CD14-positive monocyte (primary cell): ENCODE data around the gene TRA2A. TPM values are rescaled to one million over a fixed set of nuclear protein-coding genes. Genes with fewer than 3 reads are reported as not detected.

ENCODE experiments used
- DNase-seq, 3 donors: peaks; one replicate each; pipeline ENCODE4 v3.0.0-alpha.2; 2011 to 2022
- H2AFZ ChIP-seq: 2 replicates; pipeline ENCODE4 v1.6.0; 2012; ENCODE audit warnings: mild to moderate bottlenecking, low read depth, low read length, inconsistent platforms; ENCODE audit not compliant: insufficient read depth, poor library complexity, severe bottlenecking
- H3K27ac ChIP-seq, 2 donors: 1 replicate in 1 of 2; 2 replicates in 1 of 2; pipeline ENCODE4 v1.5.1; 2012 to 2013; ENCODE audit warnings: low read length in 2 of 2, control low read depth in 1 of 2, inconsistent platforms in 1 of 2, low read depth in 1 of 2, mild to moderate bottlenecking in 1 of 2
- H3K27me3 ChIP-seq, 2 donors: one replicate each; pipeline versions ENCODE4 v1.6.0 to v1.6.1; 2011 to 2013; ENCODE audit warnings: low read length in 2 of 2; ENCODE audit not compliant: control insufficient read depth in 2 of 2, insufficient read depth in 2 of 2
- H3K36me3 ChIP-seq, 2 donors: replicated peaks in 1 of 2; 1 replicate in 1 of 2; 2 replicates in 1 of 2; pipeline versions ENCODE4 v1.5.1 to v1.6.1; 2012 to 2013; ENCODE audit warnings: low read length in 2 of 2, control low read depth in 1 of 2, inconsistent platforms in 1 of 2, mild to moderate bottlenecking in 1 of 2; ENCODE audit not compliant: insufficient read depth in 2 of 2, control insufficient read depth in 1 of 2
- H3K4me1 ChIP-seq, 2 donors: 1 replicate in 1 of 2; 2 replicates in 1 of 2; pipeline versions ENCODE4 v1.5.1 to v1.6.1; 2012 to 2013; ENCODE audit warnings: low read length in 2 of 2, control low read depth in 1 of 2, inconsistent platforms in 1 of 2, mild to moderate bottlenecking in 1 of 2, moderate library complexity in 1 of 2; ENCODE audit not compliant: insufficient read depth in 2 of 2, control insufficient read depth in 1 of 2
- H3K4me2 ChIP-seq: replicated peaks from 2 replicates; pipeline ENCODE3; 2012; ENCODE audit warnings: low read length, moderate library complexity, mild to moderate bottlenecking; ENCODE audit not compliant: poor library complexity, severe bottlenecking; ENCODE audit errors: extremely low read depth
- H3K4me3 ChIP-seq, 3 experiments: fragments of 200-600 bp in 1 of 3; sonication (generic) in 1 of 3; replicated peaks in 1 of 3; 1 replicate in 2 of 3; 2 replicates in 1 of 3; pipeline ENCODE4 v1.5.1; 2011 to 2013; ENCODE audit warnings: low read length in 3 of 3, mild to moderate bottlenecking in 3 of 3, control low read depth in 2 of 3, low read depth in 2 of 3, inconsistent platforms in 1 of 3, moderate library complexity in 1 of 3
- H3K79me2 ChIP-seq: 2 replicates; pipeline ENCODE4 v1.6.0; 2012; ENCODE audit warnings: mild to moderate bottlenecking, control low read depth, inconsistent platforms, low read length, moderate library complexity; ENCODE audit not compliant: insufficient read depth
- H3K9ac ChIP-seq: 2 replicates; pipeline ENCODE4 v1.6.0; 2017; ENCODE audit warnings: low read length, mild to moderate bottlenecking; ENCODE audit not compliant: insufficient read depth, poor library complexity, severe bottlenecking
- H3K9me3 ChIP-seq, 2 donors: replicated peaks in 1 of 2; 1 replicate in 1 of 2; 2 replicates in 1 of 2; pipeline versions ENCODE4 v1.5.1 to v1.6.1; 2012 to 2013; ENCODE audit warnings: low read length in 2 of 2, control low read depth in 1 of 2; ENCODE audit not compliant: control insufficient read depth in 1 of 2, insufficient read depth in 1 of 2
- H4K20me1 ChIP-seq: 2 replicates; pipeline ENCODE4 v1.6.0; 2012; ENCODE audit warnings: mild to moderate bottlenecking, low read length, control low read depth, moderate library complexity; ENCODE audit not compliant: insufficient read depth
- H3K27ac Mint-ChIP-seq, 7 donors: one replicate each; pipeline ENCODE4 v1.8.0; 2020; ENCODE audit warnings: mild to moderate bottlenecking in 7 of 7, mixed read lengths in 7 of 7, moderate library complexity in 6 of 7, inconsistent platforms in 2 of 7
- H3K27me3 Mint-ChIP-seq, 3 donors: one replicate each; pipeline ENCODE4 v1.8.0; 2021 to 2022; ENCODE audit warnings: low read depth in 3 of 3, mild to moderate bottlenecking in 3 of 3, mixed read lengths in 3 of 3, moderate library complexity in 3 of 3, inconsistent platforms in 1 of 3
- H3K36me3 Mint-ChIP-seq, 2 donors: one replicate each; pipeline ENCODE4 v1.8.0; 2020; ENCODE audit warnings: mixed read lengths in 2 of 2, inconsistent platforms in 1 of 2, mild to moderate bottlenecking in 1 of 2
- H3K4me1 Mint-ChIP-seq: one replicate; pipeline ENCODE4 v1.8.0; 2020; ENCODE audit warnings: mild to moderate bottlenecking, mixed read lengths
- H3K4me3 Mint-ChIP-seq, 2 donors: one replicate each; pipeline ENCODE4 v1.8.0; 2020; ENCODE audit warnings: mild to moderate bottlenecking in 2 of 2, mixed read lengths in 2 of 2, moderate library complexity in 1 of 2
- H3K9me3 Mint-ChIP-seq, 7 donors: one replicate each; pipeline ENCODE4 v1.8.0; 2020 to 2022; ENCODE audit warnings: mixed read lengths in 7 of 7, mild to moderate bottlenecking in 6 of 7, moderate library complexity in 6 of 7, inconsistent platforms in 2 of 7
- WGBS: methylation state at CpG from one replicate; pipeline ENCODE4 v1.1.5; 2013; ENCODE audit warnings: missing lambda C conversion rate; ENCODE audit not compliant: insufficient coverage; 5-methylcytosine and 5-hydroxymethylcytosine counted together
- intact Hi-C, 2 donors: fragments of 100-400 bp; cut with micrococcal nuclease; formaldehyde crosslinking; loops; one replicate each; pipeline versions ENCODE4 v1.15.0 to v1.15.1; 2023
- polyA plus RNA-seq, 3 donors: library from polyadenylated mRNA; depleted of rRNA in 1 of 3; unstranded in 2 of 3; stranded (reverse) in 1 of 3; fragments of 300-500 nt in 2 of 3; fragments of >200 nt in 1 of 3; fragmentation: Illumina TruSeq in 2 of 3; gene quantifications; 1 replicate in 2 of 3; 2 replicates in 1 of 3; pipeline ENCODE4 v1.2.3, GENCODE V29; 2012 to 2021
- TF ChIP-seq, protein P1 (sequence below): fragments of 200-600 bp; IDR thresholded peaks from one replicate; pipeline ENCODE4 v1.8.0; 2022; ENCODE audit warnings: antibody characterized with exemption, mild to moderate bottlenecking

TRA2A gene
- polyA plus RNA-seq, 3 donors = 31.2 to 92.8 (median 46.6) TPM

DNA sequence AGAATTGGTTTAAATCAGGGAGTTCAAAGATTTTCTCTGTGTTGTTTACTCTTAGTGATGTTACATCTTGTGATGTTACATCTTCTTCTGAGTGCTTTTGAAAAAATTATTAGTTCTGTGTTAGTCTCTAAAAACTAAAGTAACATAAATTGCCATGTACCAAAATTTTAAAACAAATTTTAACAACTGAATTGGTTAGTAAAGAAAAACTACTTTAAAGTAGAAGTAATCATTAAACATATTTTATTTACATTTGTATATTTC is 56.3 kb downstream of the TRA2A start:
- no peak for DNase-seq
- Mint-ChIP-seq H3K27ac (no peak overlapping the region), H3K4me1 (peaks cover 27% of the 10 kb centered on the region), H3K36me3 (peaks cover 4 to 16% of the 10 kb centered on the region in 2 donors), H3K9me3 (peaks cover 0 to 31% (median 19%) of the 10 kb centered on the region in 7 donors), H3K27me3 (peaks cover 71 to 83% (median 77%) of the 10 kb centered on the region in 3 donors), H3K4me3 (peak overlapping the region in 1 of 2 donors; percentile 90)
- H3K36me3 ChIP-seq = no peaks in the 10 kb centered on the region
- H2AFZ ChIP-seq = no peak overlapping the region
- TF ChIP-seq, protein P1, sequence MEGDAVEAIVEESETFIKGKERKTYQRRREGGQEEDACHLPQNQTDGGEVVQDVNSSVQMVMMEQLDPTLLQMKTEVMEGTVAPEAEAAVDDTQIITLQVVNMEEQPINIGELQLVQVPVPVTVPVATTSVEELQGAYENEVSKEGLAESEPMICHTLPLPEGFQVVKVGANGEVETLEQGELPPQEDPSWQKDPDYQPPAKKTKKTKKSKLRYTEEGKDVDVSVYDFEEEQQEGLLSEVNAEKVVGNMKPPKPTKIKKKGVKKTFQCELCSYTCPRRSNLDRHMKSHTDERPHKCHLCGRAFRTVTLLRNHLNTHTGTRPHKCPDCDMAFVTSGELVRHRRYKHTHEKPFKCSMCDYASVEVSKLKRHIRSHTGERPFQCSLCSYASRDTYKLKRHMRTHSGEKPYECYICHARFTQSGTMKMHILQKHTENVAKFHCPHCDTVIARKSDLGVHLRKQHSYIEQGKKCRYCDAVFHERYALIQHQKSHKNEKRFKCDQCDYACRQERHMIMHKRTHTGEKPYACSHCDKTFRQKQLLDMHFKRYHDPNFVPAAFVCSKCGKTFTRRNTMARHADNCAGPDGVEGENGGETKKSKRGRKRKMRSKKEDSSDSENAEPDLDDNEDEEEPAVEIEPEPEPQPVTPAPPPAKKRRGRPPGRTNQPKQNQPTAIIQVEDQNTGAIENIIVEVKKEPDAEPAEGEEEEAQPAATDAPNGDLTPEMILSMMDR = no peak
- H4K20me1 ChIP-seq = no peaks in the 10 kb centered on the region
- peaks cover 74 to 91% of the 10 kb centered on the region in 2 donors for H3K27me3 ChIP-seq
- no peak overlapping the region for H3K4me2 ChIP-seq
- no peak overlapping the region for H3K9ac ChIP-seq
- no peak overlapping the region for H3K4me3 ChIP-seq
- H3K79me2 ChIP-seq = no peaks in the 10 kb centered on the region
- H3K27ac ChIP-seq = no peak overlapping the region
- intact Hi-C loops = loop anchor here in 1 of 2 donors (10.0 kb wide), 1 partner anchor 59 kb away; the partner anchor contains the start of gene TRA2A
- peaks cover 0 to 13% of the 10 kb centered on the region in 2 donors for H3K9me3 ChIP-seq
- H3K4me1 ChIP-seq = peaks cover 26 to 33% of the 10 kb centered on the region in 2 donors

DNA sequence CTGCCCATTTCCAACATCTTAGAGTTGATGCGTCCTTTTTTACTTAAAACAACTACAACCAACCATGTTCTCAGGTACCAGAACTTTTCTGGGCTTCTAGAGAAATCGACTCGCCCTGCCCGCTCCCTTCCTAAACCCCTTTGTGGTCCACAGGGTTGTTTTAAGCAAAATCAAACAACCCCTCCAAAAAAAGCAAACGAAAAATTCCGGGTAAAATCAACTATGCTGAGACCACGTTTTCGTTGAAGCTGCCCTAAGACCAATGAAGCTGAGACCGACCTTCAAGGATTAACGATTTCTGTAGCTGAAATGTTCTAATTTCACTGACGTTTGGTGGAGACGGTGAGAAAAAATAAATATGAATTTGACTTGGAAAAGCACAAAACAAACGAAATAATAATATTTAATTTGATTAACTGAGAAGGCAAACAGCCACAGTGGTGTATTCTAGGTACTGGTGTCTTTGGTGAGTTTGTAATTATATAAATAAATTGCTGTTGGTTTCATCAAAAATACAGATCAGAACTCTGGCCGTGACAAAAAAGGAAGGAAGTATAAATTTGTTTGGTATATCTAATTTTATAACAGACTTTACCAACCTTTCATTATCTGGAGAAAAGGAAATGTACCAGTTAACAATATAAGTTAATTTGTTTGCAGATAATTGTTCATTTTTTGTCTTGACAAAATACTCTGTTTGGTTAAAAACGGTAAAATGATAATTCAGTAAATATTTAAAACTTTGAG is 56.8 kb downstream of the TRA2A start:
- peak overlapping the region in 3 of 7 donors; percentile 18 to 68 (median 34) for H3K27ac Mint-ChIP-seq
- H2AFZ ChIP-seq = peak overlapping the region; percentile 83
- DNase-seq = no peak
- H3K27me3 ChIP-seq = peaks cover 76 to 93% of the 10 kb centered on the region in 2 donors
- peaks cover 0 to 13% of the 10 kb centered on the region in 2 donors for H3K9me3 ChIP-seq
- peak overlapping the region; percentile 78 to 90 for H3K4me3 Mint-ChIP-seq
- peak overlapping the region in 2 of 3 experiments; percentile 35 to 73 for H3K4me3 ChIP-seq
- peak overlapping the region; percentile 97 for H3K4me2 ChIP-seq
- TF ChIP-seq, protein P1 = no peak
- no peak overlapping the region for H3K9ac ChIP-seq
- peaks cover 4 to 18% of the 10 kb centered on the region in 2 donors for H3K36me3 Mint-ChIP-seq
- H3K4me1 Mint-ChIP-seq = peaks cover 32% of the 10 kb centered on the region
- H3K27ac ChIP-seq = no peak overlapping the region
- peaks cover 31 to 38% of the 10 kb centered on the region in 2 donors for H3K4me1 ChIP-seq
- H3K36me3 ChIP-seq = no peaks in the 10 kb centered on the region
- H4K20me1 ChIP-seq = no peaks in the 10 kb centered on the region
- WGBS = 2% methylated on average over 6 of the region's 15 CpGs
- no peaks in the 10 kb centered on the region for H3K79me2 ChIP-seq
- intact Hi-C loops = loop anchor here in 1 of 2 donors (5.0 to 10.0 kb wide), 2 partner anchors 60 to 293 kb away; partner anchors contain the start of genes NUP42 and TRA2A
- H3K27me3 Mint-ChIP-seq = peaks cover 72 to 83% (median 77%) of the 10 kb centered on the region in 3 donors
- peaks cover 0 to 36% (median 23%) of the 10 kb centered on the region in 7 donors for H3K9me3 Mint-ChIP-seq
